Mesenchymal stem cell (in vitro differentiated cells and primary cell): Measurements from ENCODE around the gene IGFBP5.

ENCODE experiments used
- DNase-seq: peaks from one replicate; pipeline ENCODE4 v3.0.0-alpha.2; 2013
- H2AFZ ChIP-seq: one replicate; pipeline ENCODE4 v1.6.1; 2013; ENCODE audit warnings: low read depth, mild to moderate bottlenecking, control low read depth, inconsistent platforms, low read length, moderate library complexity
- H2AK5ac ChIP-seq: 2 replicates; pipeline ENCODE4 v1.6.1; 2013; ENCODE audit warnings: low read length, moderate library complexity, mild to moderate bottlenecking, inconsistent platforms; ENCODE audit not compliant: severe bottlenecking
- H2BK120ac ChIP-seq: one replicate; pipeline ENCODE4 v1.6.1; 2013; ENCODE audit warnings: low read depth, mild to moderate bottlenecking, inconsistent platforms, low read length, moderate library complexity
- H2BK12ac ChIP-seq, 2 experiments: one replicate each; pipeline ENCODE4 v1.6.1; 2013; ENCODE audit warnings: inconsistent platforms in 2 of 2, low read length in 2 of 2, mild to moderate bottlenecking in 2 of 2, moderate library complexity in 2 of 2, control low read depth in 1 of 2
- H2BK15ac ChIP-seq: one replicate; pipeline ENCODE4 v1.6.1; 2013; ENCODE audit warnings: mild to moderate bottlenecking, low read depth, inconsistent platforms; ENCODE audit not compliant: poor library complexity, severe bottlenecking
- H2BK5ac ChIP-seq: 2 replicates; pipeline ENCODE4 v1.6.1; 2013; ENCODE audit warnings: low read depth, mild to moderate bottlenecking, low read length, control low read depth, inconsistent platforms; ENCODE audit not compliant: poor library complexity, severe bottlenecking
- H3K14ac ChIP-seq, 2 experiments: one replicate each; pipeline ENCODE4 v1.6.1; 2013; ENCODE audit warnings: inconsistent platforms in 2 of 2, low read length in 2 of 2, control low read depth in 1 of 2, mild to moderate bottlenecking in 1 of 2, moderate library complexity in 1 of 2
- H3K18ac ChIP-seq, 2 experiments: one replicate each; pipeline ENCODE4 v1.6.1; 2013; ENCODE audit warnings: inconsistent platforms in 2 of 2, low read length in 2 of 2, control low read depth in 1 of 2, low read depth in 1 of 2, mild to moderate bottlenecking in 1 of 2
- H3K23ac ChIP-seq, 2 experiments: one replicate each; pipeline ENCODE4 v1.6.1; 2013; ENCODE audit warnings: inconsistent platforms in 2 of 2, low read length in 2 of 2, mild to moderate bottlenecking in 2 of 2, moderate library complexity in 2 of 2, control low read depth in 1 of 2
- H3K27ac ChIP-seq: 2 replicates; pipeline ENCODE4 v1.5.1; 2013; ENCODE audit warnings: mild to moderate bottlenecking, moderate library complexity, low read length, control low read depth, inconsistent platforms; ENCODE audit not compliant: poor library complexity, severe bottlenecking
- H3K27me3 ChIP-seq, 2 experiments: 2 replicates each; pipeline versions ENCODE4 v1.6.1 to v1.7.0; 2013; ENCODE audit warnings: low read length in 2 of 2, mild to moderate bottlenecking in 2 of 2, moderate library complexity in 2 of 2, control low read depth in 1 of 2, inconsistent platforms in 1 of 2; ENCODE audit not compliant: control insufficient read depth in 1 of 2, insufficient read depth in 1 of 2
- H3K36me3 ChIP-seq, 2 experiments: 2 replicates each; pipeline versions ENCODE4 v1.6.1 to v1.7.0; 2013; ENCODE audit warnings: low read length in 2 of 2, control low read depth in 1 of 2, inconsistent platforms in 1 of 2, low read depth in 1 of 2, mild to moderate bottlenecking in 1 of 2; ENCODE audit not compliant: insufficient read depth in 2 of 2, control insufficient read depth in 1 of 2
- H3K4ac ChIP-seq, 2 experiments: one replicate each; pipeline ENCODE4 v1.6.1; 2013; ENCODE audit warnings: inconsistent platforms in 2 of 2, low read length in 2 of 2, mild to moderate bottlenecking in 2 of 2, moderate library complexity in 2 of 2, control low read depth in 1 of 2, low read depth in 1 of 2
- H3K4me1 ChIP-seq: 2 replicates; pipeline ENCODE4 v1.6.1; 2013; ENCODE audit warnings: low read depth, low read length, control low read depth; ENCODE audit not compliant: control insufficient read depth, insufficient read depth
- H3K4me2 ChIP-seq: 2 replicates; pipeline ENCODE4 v1.6.1; 2013; ENCODE audit warnings: low read length, mild to moderate bottlenecking, inconsistent platforms; ENCODE audit not compliant: poor library complexity, severe bottlenecking
- H3K4me3 ChIP-seq, 2 experiments: 2 replicates each; pipeline versions ENCODE4 v1.5.1 to v1.7.0; 2013; ENCODE audit warnings: low read length in 2 of 2, mild to moderate bottlenecking in 2 of 2, control low read depth in 1 of 2, low read depth in 1 of 2; ENCODE audit not compliant: insufficient read depth in 1 of 2
- H3K79me1 ChIP-seq: replicated peaks from 2 replicates; pipeline ENCODE4 v1.6.1; 2013; ENCODE audit warnings: mild to moderate bottlenecking, control low read depth, low read length, inconsistent platforms; ENCODE audit not compliant: poor library complexity, severe bottlenecking
- H3K9ac ChIP-seq: 2 replicates; pipeline ENCODE4 v1.7.0; 2013; ENCODE audit warnings: mild to moderate bottlenecking, low read length, moderate library complexity
- H3K9me3 ChIP-seq: 2 replicates; pipeline ENCODE4 v1.7.0; 2013; ENCODE audit warnings: mild to moderate bottlenecking, low read length; ENCODE audit not compliant: control insufficient read depth
- H4K8ac ChIP-seq: one replicate; pipeline ENCODE4 v1.6.1; 2013; ENCODE audit warnings: inconsistent platforms, mild to moderate bottlenecking, low read length, moderate library complexity
- H4K91ac ChIP-seq: one replicate; pipeline ENCODE4 v1.6.1; 2013; ENCODE audit warnings: mild to moderate bottlenecking, low read length, inconsistent platforms
- WGBS: methylation state at CpG from one replicate; pipeline ENCODE4 v1.1.7; 2013; ENCODE audit warnings: mixed read lengths; 5-methylcytosine and 5-hydroxymethylcytosine counted together

Gene IGFBP5

DNA sequence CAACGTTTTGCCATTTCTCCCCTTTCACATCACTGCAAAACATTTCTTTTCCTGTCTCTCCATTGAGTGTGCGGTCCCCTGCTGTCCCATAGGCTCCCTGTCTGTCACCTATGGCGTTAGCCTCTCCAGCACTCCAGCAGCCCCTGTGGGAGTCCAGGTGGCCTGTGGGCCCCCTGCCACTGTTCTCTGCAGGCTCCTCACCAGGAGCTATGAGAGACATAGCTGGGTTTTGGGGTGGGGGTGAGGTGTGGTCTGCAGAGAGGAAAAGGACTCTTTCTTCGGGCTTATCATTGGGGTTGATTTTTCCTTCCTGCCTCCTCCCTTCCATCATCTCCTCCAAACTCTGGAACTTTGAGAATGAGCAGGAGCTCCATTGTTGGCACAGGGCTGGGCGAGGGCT lies 36.1 kb upstream of the IGFBP5 start:
- Histone ChIP-seq H3K4me2 (no peak overlapping the region), H2AFZ (no peak overlapping the region), H3K9me3 (no peaks in the 10 kb centered on the region), H4K91ac (no peak overlapping the region), H3K14ac (no peak overlapping the region), H3K23ac (no peak overlapping the region), H3K4me3 (no peak overlapping the region), H3K9ac (no peak overlapping the region), H2AK5ac (no peak overlapping the region), H3K36me3 (no peaks in the 10 kb centered on the region), H2BK5ac (no peak overlapping the region), H2BK120ac (no peak overlapping the region), H2BK15ac (peak overlapping the region; percentile 74), H3K27me3 (peaks cover 10 to 25% of the 10 kb centered on the region in 2 experiments), H3K79me1 (no peaks in the 10 kb centered on the region), H2BK12ac (no peak overlapping the region), H3K4me1 (no peaks in the 10 kb centered on the region), H3K18ac (peak overlapping the region in 1 of 2 experiments; percentile 50), H4K8ac (peak overlapping the region; percentile 24), H3K27ac (no peak overlapping the region), H3K4ac (peak overlapping the region in 1 of 2 experiments; percentile 18)
- no peak for DNase-seq
- 76% methylated on average over 5 of the region's 5 CpGs for WGBS

GRCh38 chr2:216730871-216731270 lies 35.5 kb upstream of the IGFBP5 start:
- Histone ChIP-seq H3K23ac (no peak overlapping the region), H3K18ac (no peak overlapping the region), H3K79me1 (no peaks in the 10 kb centered on the region), H2AFZ (no peak overlapping the region), H2BK120ac (no peak overlapping the region), H4K91ac (peak overlapping the region; percentile 18), H3K4ac (no peak overlapping the region), H3K27me3 (peaks cover 10 to 22% of the 10 kb centered on the region in 2 experiments), H3K4me1 (no peaks in the 10 kb centered on the region), H2AK5ac (no peak overlapping the region), H3K9me3 (no peaks in the 10 kb centered on the region), H3K14ac (peak overlapping the region in 1 of 2 experiments; percentile 83), H3K4me3 (no peak overlapping the region), H3K27ac (no peak overlapping the region), H3K4me2 (no peak overlapping the region), H3K36me3 (no peaks in the 10 kb centered on the region), H2BK12ac (peak overlapping the region in 1 of 2 experiments; percentile 43), H2BK5ac (no peak overlapping the region), H3K9ac (no peak overlapping the region), H4K8ac (no peak overlapping the region), H2BK15ac (no peak overlapping the region)
- 73% methylated on average over 4 of the region's 5 CpGs for WGBS
- no peak for DNase-seq

DNA sequence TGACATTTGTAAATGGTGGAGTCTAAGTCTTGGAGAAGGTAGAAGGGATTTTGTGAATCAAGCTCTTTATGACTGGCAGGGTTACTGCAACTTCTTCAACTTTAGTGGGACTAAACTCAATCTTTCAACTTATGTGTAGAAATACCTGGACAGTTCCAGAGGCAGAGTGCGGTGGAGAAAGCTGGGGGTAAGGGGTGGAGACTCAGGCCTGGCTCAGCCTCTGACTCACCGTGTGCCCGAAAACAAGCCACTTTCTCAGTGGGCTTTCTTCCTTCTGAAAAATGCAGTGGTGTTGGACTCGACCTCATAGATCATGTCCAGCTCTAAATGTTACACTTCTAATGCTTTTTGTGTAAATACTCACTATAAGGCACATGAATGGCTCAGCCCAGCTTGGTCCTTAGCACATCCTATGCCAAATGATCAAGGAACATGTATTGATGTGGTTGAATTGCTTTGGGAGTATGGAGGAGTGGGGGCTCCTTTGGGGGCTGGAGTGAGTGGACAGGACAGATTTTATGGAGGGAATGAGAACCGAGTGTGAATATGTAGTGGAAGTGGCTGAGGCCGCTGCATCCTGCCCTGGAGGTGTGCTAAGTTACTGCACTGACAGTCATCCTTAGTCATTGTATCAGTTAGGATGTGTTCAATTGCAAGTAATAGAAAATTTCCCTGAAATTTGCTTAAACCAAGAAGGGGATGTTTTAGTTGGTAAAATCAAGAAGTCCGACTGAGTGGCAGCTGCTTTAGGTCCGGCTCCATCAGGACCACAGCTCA lies 32.2 kb upstream of the IGFBP5 start:
- Histone ChIP-seq H2AFZ (no peak overlapping the region), H3K4me1 (no peaks in the 10 kb centered on the region), H4K8ac (no peak overlapping the region), H3K4ac (no peak overlapping the region), H3K4me2 (no peak overlapping the region), H4K91ac (no peak overlapping the region), H3K4me3 (no peak overlapping the region), H3K14ac (no peak overlapping the region), H3K27me3 (peaks cover 16 to 22% of the 10 kb centered on the region in 2 experiments), H2BK12ac (no peak overlapping the region), H2BK120ac (no peak overlapping the region), H2BK5ac (no peak overlapping the region), H2AK5ac (no peak overlapping the region), H3K9ac (no peak overlapping the region), H3K79me1 (no peaks in the 10 kb centered on the region), H3K36me3 (no peaks in the 10 kb centered on the region), H2BK15ac (no peak overlapping the region), H3K27ac (no peak overlapping the region), H3K9me3 (no peaks in the 10 kb centered on the region), H3K23ac (no peak overlapping the region), H3K18ac (no peak overlapping the region)
- 83% methylated on average over 8 of the region's 8 CpGs for WGBS
- no peak for DNase-seq

GRCh38 chr2:216724190-216724589 lies 28.8 kb upstream of the IGFBP5 start:
- Histone ChIP-seq H3K4ac (no peak overlapping the region), H2BK120ac (no peak overlapping the region), H3K27ac (no peak overlapping the region), H3K4me1 (no peaks in the 10 kb centered on the region), H3K23ac (no peak overlapping the region), H4K91ac (no peak overlapping the region), H3K79me1 (no peaks in the 10 kb centered on the region), H2AK5ac (no peak overlapping the region), H3K27me3 (peaks cover 0 to 5% of the 10 kb centered on the region in 2 experiments), H2AFZ (no peak overlapping the region), H2BK5ac (no peak overlapping the region), H3K14ac (peak overlapping the region in 1 of 2 experiments; percentile 36), H3K18ac (no peak overlapping the region), H3K4me2 (no peak overlapping the region), H2BK15ac (no peak overlapping the region), H3K36me3 (no peaks in the 10 kb centered on the region), H3K9me3 (no peaks in the 10 kb centered on the region), H3K4me3 (no peak overlapping the region), H2BK12ac (peak overlapping the region in 1 of 2 experiments; percentile 4), H4K8ac (no peak overlapping the region), H3K9ac (no peak overlapping the region)
- 93% methylated on average over 5 of the region's 5 CpGs for WGBS
- no peak for DNase-seq
